ENCODE results near the gene PARM1.

PARM1 gene

DNA sequence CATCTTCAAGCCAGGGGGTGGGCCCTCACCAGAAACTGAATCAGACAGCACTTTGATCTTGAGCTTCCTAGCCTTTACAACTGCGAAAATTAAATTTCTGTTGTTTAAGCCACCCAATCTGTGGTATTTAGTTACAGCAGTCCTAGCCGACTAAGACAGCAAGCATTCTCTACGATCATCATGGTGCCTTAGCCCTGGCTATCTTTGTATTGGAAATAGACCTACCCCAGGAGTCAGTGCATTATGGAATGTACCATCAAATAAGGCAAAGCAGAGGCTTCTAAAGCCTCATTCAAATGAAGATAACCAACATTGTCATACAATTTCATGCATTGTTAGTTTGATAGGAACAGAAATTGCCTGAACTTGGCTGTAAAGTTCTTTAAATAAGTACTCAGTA is 75.0 kb downstream of the PARM1 start:
- H3K27me3 ChIP-seq, result no peaks in the 10 kb centered on the region
- no peaks in the 10 kb centered on the region for H3K4me1 ChIP-seq (ENCODE audit: control insufficient read depth in 1 of 2, insufficient read depth in 1 of 2, low read depth in 1 of 2, low read length in 1 of 2)
- no peak overlapping the region for H3K27ac ChIP-seq
- no peak overlapping the region for H3K4me3 ChIP-seq (ENCODE audit: low read depth in 1 of 2, low read length in 1 of 2)
- no peaks in the 10 kb centered on the region for H3K36me3 ChIP-seq
- no peaks in the 10 kb centered on the region for H3K9me3 ChIP-seq
- TF ChIP-seq CTCF (IDR thresholded peaks at IDR 0.05), result no peak

GRCh38 chr4:75009138-75009537 is 76.2 kb downstream of the PARM1 start:
- H3K4me1 ChIP-seq (ENCODE audit: control insufficient read depth in 1 of 2, insufficient read depth in 1 of 2, low read depth in 1 of 2, low read length in 1 of 2), result no peaks in the 10 kb centered on the region
- H3K9me3 ChIP-seq, result no peaks in the 10 kb centered on the region
- no peak overlapping the region for H3K27ac ChIP-seq
- no peaks in the 10 kb centered on the region for H3K27me3 ChIP-seq
- no peak for TF ChIP-seq CTCF (IDR thresholded peaks at IDR 0.05)
- no peak overlapping the region for H3K4me3 ChIP-seq (ENCODE audit: low read depth in 1 of 2, low read length in 1 of 2)
- no peaks in the 10 kb centered on the region for H3K36me3 ChIP-seq

DNA sequence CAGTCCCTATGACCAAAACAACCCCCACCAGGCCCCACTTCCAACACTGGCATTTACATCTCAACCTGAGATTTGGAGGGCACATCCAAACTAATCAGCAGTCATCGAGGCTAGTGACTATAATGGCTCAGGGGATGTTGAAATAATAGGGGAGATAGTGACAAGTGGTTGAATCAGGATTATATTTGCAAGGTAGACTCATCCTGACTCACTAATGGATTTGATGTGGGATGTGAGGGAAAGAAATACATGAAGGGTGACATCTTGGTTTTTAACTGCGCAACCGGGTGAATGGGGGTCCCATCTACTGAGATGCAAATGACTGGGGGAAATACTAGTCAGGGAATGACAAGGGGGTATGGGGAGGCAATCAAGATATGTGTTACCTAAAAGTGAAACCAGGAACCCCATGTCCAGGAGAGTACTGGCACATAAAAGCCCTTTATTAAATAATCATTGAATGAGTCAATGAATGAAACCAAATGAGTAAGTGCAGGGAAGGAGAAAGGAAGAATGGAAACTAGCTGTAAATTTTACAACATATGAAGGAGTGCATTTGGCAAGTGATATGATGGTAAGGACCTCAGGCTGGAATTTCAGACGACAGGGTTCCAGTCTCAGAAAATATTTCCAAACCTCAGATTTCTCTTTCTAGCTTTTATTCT is 78.3 kb downstream of the PARM1 start:
- H3K9me3 ChIP-seq, result no peaks in the 10 kb centered on the region
- TF ChIP-seq CTCF (IDR thresholded peaks at IDR 0.05), result no peak
- H3K27ac ChIP-seq, result no peak overlapping the region
- no peaks in the 10 kb centered on the region for H3K27me3 ChIP-seq
- no peaks in the 10 kb centered on the region for H3K36me3 ChIP-seq
- no peak overlapping the region for H3K4me3 ChIP-seq (ENCODE audit: low read depth in 1 of 2, low read length in 1 of 2)
- no peaks in the 10 kb centered on the region for H3K4me1 ChIP-seq (ENCODE audit: control insufficient read depth in 1 of 2, insufficient read depth in 1 of 2, low read depth in 1 of 2, low read length in 1 of 2)

DNA sequence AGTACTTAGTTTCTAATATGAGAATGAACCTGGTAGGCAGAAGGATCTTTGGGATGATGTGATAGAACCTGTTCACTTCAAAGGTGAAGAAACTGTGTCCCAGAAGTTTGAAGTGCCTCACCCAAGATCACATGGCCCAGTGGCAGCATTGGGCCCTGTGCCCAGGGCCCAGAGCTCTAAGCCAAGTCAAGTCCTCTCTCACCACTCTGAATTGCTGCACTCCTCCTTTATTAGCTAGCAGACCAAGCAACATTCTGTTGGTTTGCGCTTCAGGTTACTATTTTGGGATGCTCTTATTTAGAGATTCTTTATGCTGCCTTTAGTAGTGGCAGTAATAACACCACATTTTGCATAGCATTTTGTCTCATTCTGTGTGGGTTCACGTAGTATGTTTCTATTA is 82.7 kb downstream of the PARM1 start:
- Histone ChIP-seq H3K27ac (no peak overlapping the region), H3K4me3 (ENCODE audit: low read depth in 1 of 2, low read length in 1 of 2) (no peak overlapping the region), H3K4me1 (ENCODE audit: control insufficient read depth in 1 of 2, insufficient read depth in 1 of 2, low read depth in 1 of 2, low read length in 1 of 2) (no peaks in the 10 kb centered on the region), H3K27me3 (no peaks in the 10 kb centered on the region), H3K9me3 (no peaks in the 10 kb centered on the region), H3K36me3 (no peaks in the 10 kb centered on the region)
- no peak for TF ChIP-seq CTCF (IDR thresholded peaks at IDR 0.05)

DNA sequence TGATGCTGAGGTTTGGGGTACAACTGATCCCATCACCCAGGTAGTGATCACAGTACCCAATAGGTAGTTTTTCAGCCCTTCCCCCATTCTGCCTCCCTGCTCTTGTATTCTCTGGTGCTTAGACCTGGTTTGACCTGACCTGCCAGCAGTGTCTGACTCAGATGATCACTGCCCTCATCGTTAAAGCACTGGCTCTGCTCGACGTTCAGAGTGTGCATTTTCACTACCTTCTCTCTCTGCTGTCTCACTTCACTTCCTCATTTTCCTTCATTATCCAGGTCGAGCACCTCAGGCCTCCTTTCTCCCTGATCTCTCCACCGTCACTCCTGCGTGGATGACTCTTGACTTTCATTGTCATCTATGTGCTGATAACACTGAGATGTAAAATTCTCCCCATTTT is 83.6 kb downstream of the PARM1 start:
- no peaks in the 10 kb centered on the region for H3K27me3 ChIP-seq
- TF ChIP-seq CTCF (IDR thresholded peaks at IDR 0.05), result no peak
- H3K36me3 ChIP-seq, result no peaks in the 10 kb centered on the region
- no peaks in the 10 kb centered on the region for H3K9me3 ChIP-seq
- no peaks in the 10 kb centered on the region for H3K4me1 ChIP-seq (ENCODE audit: control insufficient read depth in 1 of 2, insufficient read depth in 1 of 2, low read depth in 1 of 2, low read length in 1 of 2)
- no peak overlapping the region for H3K4me3 ChIP-seq (ENCODE audit: low read depth in 1 of 2, low read length in 1 of 2)
- H3K27ac ChIP-seq, result no peak overlapping the region

All from neutrophil (primary cell).